ENCODE data around the gene DENND2A.

The DENND2A gene

DNA sequence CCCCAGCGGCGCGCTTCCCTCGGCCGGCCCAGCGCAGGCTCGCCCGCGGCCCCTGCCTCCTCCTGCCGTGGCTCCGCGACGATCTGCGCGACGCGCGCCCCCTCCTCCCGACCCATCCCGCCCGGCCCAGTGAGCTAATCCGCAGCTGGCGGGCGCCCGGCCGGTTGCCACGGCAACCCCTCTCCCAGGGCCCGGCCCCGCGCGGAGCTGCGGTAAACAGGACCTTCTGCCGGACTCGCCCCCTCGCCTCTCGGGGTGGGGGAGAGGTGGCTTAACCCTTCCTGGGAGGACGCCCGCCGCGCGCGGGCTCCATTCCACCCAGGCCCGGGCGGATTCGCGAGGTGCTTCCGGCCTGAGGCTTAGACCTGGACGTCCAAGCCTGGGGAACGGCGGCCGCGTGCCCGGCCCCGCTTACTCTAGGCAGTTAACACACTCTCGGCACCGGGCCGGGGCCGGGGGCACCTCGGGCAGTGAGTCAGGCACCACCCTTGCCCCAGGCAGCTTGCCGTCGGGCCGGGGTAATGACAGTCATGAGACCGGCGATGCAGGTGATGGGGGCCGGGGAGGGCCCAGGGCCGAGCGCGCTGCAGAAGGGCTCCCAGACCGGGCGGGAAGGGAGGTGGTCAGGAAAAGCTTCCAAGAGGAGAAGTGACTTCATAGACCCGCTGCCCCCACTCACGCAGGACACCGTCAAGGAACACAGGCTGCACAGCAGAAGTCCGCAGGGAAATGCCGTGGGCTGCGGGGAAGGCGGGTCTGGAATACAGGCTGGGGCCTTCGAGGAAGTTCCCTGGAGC is at the start of gene DENND2A:
DENND2A (minus strand) TSS at position 87 of the 797 bp plus-strand sequence. CDS start 38,416 bp downstream, outside the sequence.
- Mint-ChIP-seq H3K4me1 (ENCODE audit: low read depth) (peaks cover 16% of the 10 kb centered on the region), H3K27ac (no peak within 1 kb of the TSS), H3K36me3 (no peaks in the 10 kb centered on the region), H3K9me3 (ENCODE audit: low read depth) (no peaks in the 10 kb centered on the region), H3K27me3 (peaks cover 34% of the 10 kb centered on the region), H3K4me3 (peak within 1 kb of the TSS; percentile 90)

DNA sequence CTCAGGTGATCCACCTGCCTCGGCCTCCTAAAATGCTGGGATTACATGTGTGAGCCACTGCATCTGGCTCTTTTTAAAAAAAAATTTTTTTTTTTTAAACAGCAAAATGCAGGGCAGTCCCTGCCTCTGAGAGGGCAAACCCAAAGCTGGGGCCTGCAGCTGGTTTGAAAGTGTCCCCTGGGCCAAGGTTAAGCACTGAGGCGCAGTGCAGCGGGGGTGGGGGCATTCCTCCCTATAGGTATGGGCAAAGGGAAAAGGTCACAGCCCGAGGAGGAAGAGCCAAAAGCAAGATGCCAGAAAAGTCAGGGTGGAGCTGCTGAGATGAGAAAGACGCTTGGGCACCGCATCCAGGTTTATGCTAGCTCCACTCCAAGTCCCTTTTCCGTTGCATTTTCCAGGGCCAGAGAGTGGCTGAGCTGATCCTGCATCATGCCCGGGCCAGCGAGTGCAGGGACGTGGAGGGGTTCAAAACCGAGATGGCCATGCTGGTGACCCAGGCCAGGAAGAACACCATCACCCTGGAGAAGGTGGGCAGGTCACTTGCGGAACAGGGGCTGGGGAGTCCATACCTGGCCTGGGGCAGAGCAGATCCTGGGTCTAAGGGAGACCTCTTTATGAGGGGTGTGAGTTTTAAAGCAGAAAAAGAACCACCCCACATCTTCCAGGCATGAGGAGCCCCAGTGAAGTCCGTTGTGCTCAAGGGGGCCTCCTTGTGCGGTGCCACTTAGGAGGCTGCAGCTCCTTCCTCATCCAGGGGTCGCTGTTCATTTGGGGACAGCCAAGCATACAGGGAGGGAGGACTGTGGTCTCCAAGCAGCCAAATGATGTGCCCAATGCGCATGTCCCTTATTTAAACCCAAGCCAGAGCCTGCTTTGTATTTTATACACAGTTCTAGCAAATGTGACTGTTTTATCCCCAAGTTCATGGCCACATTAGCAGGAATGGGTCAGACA is 48.9 kb upstream of the DENND2A start:
- H3K9me3 Mint-ChIP-seq (ENCODE audit: low read depth) = no peaks in the 10 kb centered on the region
- H3K4me3 Mint-ChIP-seq = no peak overlapping the region

GRCh38 chr7:140688341-140688740 is 47.7 kb upstream of the DENND2A start:
- no peak overlapping the region for H3K4me3 Mint-ChIP-seq
- H3K27me3 Mint-ChIP-seq = no peaks in the 10 kb centered on the region
- H3K4me1 Mint-ChIP-seq (ENCODE audit: low read depth) = no peaks in the 10 kb centered on the region
- H3K27ac Mint-ChIP-seq = no peak overlapping the region
- peaks cover 5% of the 10 kb centered on the region for H3K36me3 Mint-ChIP-seq
- no peaks in the 10 kb centered on the region for H3K9me3 Mint-ChIP-seq (ENCODE audit: low read depth)

More for the DNA sequence above, 48.9 kb upstream of the DENND2A start:
- Mint-ChIP-seq H3K4me1 (ENCODE audit: low read depth) (no peaks in the 10 kb centered on the region), H3K27me3 (no peaks in the 10 kb centered on the region), H3K27ac (no peak overlapping the region), H3K36me3 (no peaks in the 10 kb centered on the region)

- Mint-ChIP-seq H3K4me3 (no peak overlapping the region), H3K27me3 (no peaks in the 10 kb centered on the region), H3K27ac (no peak overlapping the region), H3K36me3 (peaks cover 5% of the 10 kb centered on the region), H3K9me3 (ENCODE audit: low read depth) (no peaks in the 10 kb centered on the region), H3K4me1 (ENCODE audit: low read depth) (no peaks in the 10 kb centered on the region)
Measured at GRCh38 chr7:140686921-140687320, 46.3 kb upstream of the DENND2A start.

GRCh38 chr7:140685407-140686087 is 44.9 kb upstream of the DENND2A start:
- Mint-ChIP-seq H3K9me3 (ENCODE audit: low read depth) (no peaks in the 10 kb centered on the region), H3K4me1 (ENCODE audit: low read depth) (no peaks in the 10 kb centered on the region), H3K36me3 (peaks cover 5% of the 10 kb centered on the region), H3K27me3 (no peaks in the 10 kb centered on the region), H3K27ac (no peak overlapping the region), H3K4me3 (no peak overlapping the region)

DNA sequence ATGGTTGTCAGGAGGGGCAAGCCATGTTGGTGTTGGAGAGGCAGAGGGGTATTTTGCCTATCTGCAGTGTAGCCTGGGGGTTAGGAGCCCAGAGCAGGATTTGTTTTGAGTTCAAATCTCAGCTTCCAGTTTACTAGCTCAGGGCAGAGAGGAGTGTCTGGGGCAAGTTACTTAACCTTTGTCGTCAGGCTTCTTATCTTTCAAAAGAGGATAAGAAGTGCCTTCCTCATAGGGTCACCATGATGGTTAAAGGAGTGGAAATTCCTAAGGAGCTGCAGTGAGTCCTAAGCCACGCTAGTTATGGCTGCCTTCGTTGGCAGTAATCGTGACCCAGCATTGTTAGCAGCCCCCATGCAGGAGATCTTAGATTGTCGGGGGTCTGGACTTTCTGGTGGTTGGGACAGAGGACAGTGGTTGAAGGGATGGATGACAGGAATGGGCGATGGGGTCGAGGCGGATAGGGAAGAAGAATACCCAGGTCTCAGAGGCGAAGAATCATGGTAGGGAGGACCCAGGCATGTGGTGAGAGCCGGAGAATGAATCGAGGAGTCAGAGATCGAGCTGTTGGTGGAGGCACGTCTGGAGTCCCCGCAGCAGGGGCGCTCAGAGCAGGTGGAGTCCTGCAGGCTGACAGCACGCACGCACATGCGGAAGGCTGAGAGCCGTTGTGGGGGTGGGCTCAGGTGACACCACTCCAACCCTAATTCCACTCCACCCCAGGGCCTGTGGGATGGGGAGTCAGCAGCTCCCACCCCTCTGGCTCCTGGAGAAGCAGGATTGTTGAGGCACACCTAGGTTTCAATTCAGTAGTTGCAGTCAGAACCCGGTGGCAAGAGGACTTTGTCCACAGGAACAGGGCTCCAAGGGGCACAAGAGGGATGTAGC is 43.7 kb upstream of the DENND2A start:
- Mint-ChIP-seq H3K27ac (no peak overlapping the region), H3K27me3 (no peaks in the 10 kb centered on the region), H3K4me3 (no peak overlapping the region), H3K36me3 (peaks cover 5% of the 10 kb centered on the region), H3K4me1 (ENCODE audit: low read depth) (no peaks in the 10 kb centered on the region), H3K9me3 (ENCODE audit: low read depth) (no peaks in the 10 kb centered on the region)

- Mint-ChIP-seq H3K27me3 (no peaks in the 10 kb centered on the region), H3K9me3 (ENCODE audit: low read depth) (no peaks in the 10 kb centered on the region), H3K4me1 (ENCODE audit: low read depth) (no peaks in the 10 kb centered on the region), H3K27ac (no peak overlapping the region), H3K4me3 (no peak overlapping the region), H3K36me3 (peaks cover 5% of the 10 kb centered on the region)
Measured at GRCh38 chr7:140683657-140684056, 43.0 kb upstream of the DENND2A start.

GRCh38 chr7:140681766-140682165 is 41.2 kb upstream of the DENND2A start:
- peaks cover 8% of the 10 kb centered on the region for H3K36me3 Mint-ChIP-seq
- H3K9me3 Mint-ChIP-seq (ENCODE audit: low read depth) = no peaks in the 10 kb centered on the region
- no peak overlapping the region for H3K4me3 Mint-ChIP-seq

GRCh38 chr7:140680886-140681285 is 40.3 kb upstream of the DENND2A start:
- Mint-ChIP-seq H3K36me3 (peaks cover 8% of the 10 kb centered on the region), H3K9me3 (ENCODE audit: low read depth) (no peaks in the 10 kb centered on the region), H3K27ac (no peak overlapping the region), H3K4me1 (ENCODE audit: low read depth) (peaks cover 6% of the 10 kb centered on the region), H3K27me3 (no peaks in the 10 kb centered on the region), H3K4me3 (no peak overlapping the region)

More at GRCh38 chr7:140681766-140682165, 41.2 kb upstream of the DENND2A start:
- H3K27ac Mint-ChIP-seq = no peak overlapping the region
- H3K27me3 Mint-ChIP-seq = no peaks in the 10 kb centered on the region
- H3K4me1 Mint-ChIP-seq (ENCODE audit: low read depth) = no peaks in the 10 kb centered on the region

DNA sequence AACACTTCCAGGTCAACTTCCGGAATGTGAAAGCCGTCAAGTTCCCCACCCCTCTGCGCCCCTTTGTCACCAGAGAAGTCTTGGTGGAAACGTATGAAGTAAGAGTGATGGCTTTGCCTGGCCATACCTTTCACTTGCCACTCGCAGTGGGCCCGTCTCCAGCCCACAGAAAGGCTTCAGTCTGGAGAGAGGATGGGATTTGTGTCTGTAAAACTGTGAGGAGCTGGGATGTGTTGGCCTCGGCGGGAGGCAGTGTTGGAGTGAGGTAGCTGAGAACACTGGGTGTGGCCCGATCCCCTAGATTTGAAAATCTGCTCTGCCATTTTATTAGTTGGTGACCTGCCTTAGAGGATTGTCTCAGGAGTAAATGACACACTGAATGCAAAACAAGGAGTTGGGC is 38.6 kb upstream of the DENND2A start:
- H3K27me3 Mint-ChIP-seq = no peaks in the 10 kb centered on the region
- H3K36me3 Mint-ChIP-seq = peaks cover 6% of the 10 kb centered on the region
- H3K4me1 Mint-ChIP-seq (ENCODE audit: low read depth) = peaks cover 20% of the 10 kb centered on the region
- H3K9me3 Mint-ChIP-seq (ENCODE audit: low read depth) = no peaks in the 10 kb centered on the region
- H3K4me3 Mint-ChIP-seq = no peak overlapping the region
- no peak overlapping the region for H3K27ac Mint-ChIP-seq

GRCh38 chr7:140678816-140679130 is 38.2 kb upstream of the DENND2A start:
- Mint-ChIP-seq H3K4me1 (ENCODE audit: low read depth) (peaks cover 24% of the 10 kb centered on the region), H3K36me3 (peaks cover 3% of the 10 kb centered on the region), H3K9me3 (ENCODE audit: low read depth) (no peaks in the 10 kb centered on the region), H3K27ac (no peak overlapping the region), H3K27me3 (no peaks in the 10 kb centered on the region), H3K4me3 (no peak overlapping the region)

GRCh38 chr7:140678081-140678815 is 37.6 kb upstream of the DENND2A start:
- Mint-ChIP-seq H3K9me3 (ENCODE audit: low read depth) (no peaks in the 10 kb centered on the region), H3K4me1 (ENCODE audit: low read depth) (peaks cover 26% of the 10 kb centered on the region), H3K36me3 (peaks cover 3% of the 10 kb centered on the region), H3K4me3 (no peak overlapping the region), H3K27ac (no peak overlapping the region), H3K27me3 (no peaks in the 10 kb centered on the region)

GRCh38 chr7:140677496-140677895 is 36.9 kb upstream of the DENND2A start:
- H3K4me3 Mint-ChIP-seq = no peak overlapping the region
- no peaks in the 10 kb centered on the region for H3K27me3 Mint-ChIP-seq
- no peak overlapping the region for H3K27ac Mint-ChIP-seq
- peaks cover 27% of the 10 kb centered on the region for H3K4me1 Mint-ChIP-seq (ENCODE audit: low read depth)
- peaks cover 3% of the 10 kb centered on the region for H3K36me3 Mint-ChIP-seq
- H3K9me3 Mint-ChIP-seq (ENCODE audit: low read depth) = no peaks in the 10 kb centered on the region

Measured in activated naive CD8-positive, alpha-beta T cell (primary cell).